Measurements from ENCODE around the gene KCTD20.

The KCTD20 gene

GRCh38 chr6:36526066-36526465, 83.3 kb downstream of the KCTD20 start:
- no peak for TF ChIP-seq CTCF (IDR thresholded peaks at IDR 0.05)

DNA sequence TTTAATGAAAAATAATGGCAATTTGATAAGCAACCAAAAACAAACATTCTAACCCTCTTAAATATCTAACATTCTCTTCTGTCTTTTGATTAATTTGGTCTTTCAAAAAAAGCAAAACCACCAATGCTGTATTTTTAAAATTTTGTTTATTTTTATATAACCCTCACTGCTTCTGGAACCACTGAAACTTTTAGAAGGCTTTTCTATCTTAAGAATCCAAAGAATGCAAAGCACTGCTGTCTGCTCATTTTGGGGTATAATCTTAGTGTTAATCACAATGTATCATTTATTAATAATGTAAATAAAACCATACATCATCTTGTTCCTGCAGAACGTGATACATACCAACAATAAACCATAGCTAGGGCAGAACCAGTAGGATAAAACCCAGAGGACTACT, 90.5 kb downstream of the KCTD20 start:
- TF ChIP-seq CTCF (IDR thresholded peaks at IDR 0.05): no peak

GRCh38 chr6:36536873-36537547, 94.2 kb downstream of the KCTD20 start:
- no peak for TF ChIP-seq CTCF (IDR thresholded peaks at IDR 0.05)

DNA sequence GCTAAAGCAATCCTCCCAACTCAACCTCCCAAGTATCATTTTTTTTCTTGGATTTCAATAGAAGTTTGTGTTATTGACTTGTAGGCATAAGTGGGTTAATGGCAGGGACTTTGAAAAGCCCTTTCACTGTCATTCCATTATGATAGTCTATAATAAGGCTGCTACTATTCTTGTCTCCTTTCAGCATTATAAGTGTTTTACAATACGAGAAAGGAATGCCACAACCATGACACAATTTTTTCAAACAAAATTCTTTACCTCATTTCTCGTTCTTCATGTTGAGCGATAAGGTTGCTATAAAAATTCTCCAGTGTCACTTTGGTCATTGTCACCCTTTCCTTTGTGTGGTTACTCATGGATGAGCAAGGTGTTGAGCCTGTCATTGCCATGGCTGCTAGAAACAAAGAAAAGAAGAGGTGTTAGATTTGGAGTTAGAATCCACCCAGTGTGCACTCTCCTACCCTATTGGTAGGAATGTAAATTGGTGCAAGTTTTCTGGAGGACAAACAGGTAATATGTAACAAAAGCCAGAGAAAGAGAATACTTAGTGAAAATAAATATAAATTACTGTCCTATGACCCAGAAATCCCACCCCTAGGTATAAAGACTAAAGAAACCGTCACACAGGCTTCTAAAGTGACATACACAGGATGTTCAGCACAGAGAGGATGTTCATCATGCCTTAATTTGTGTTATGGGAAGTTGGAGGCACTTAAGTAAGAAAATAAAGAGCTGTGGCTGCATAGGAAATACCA, 97.2 kb downstream of the KCTD20 start:
- TF ChIP-seq CTCF (IDR thresholded peaks at IDR 0.05): no peak

Measured in LNCAP (cell line).